Mammary microvascular endothelial cell (primary cell): ENCODE data around the gene ZNF503. TPM values are rescaled to one million over a fixed set of nuclear protein-coding genes. Genes with fewer than 3 reads are reported as not detected.

Source experiments
- total RNA-seq: library from RNA; depleted of rRNA; stranded (reverse); fragments of >200 nt; gene quantifications from 2 replicates; pipeline ENCODE4 v1.2.3, GENCODE V29; 2015

Gene ZNF503
- 2.1 and 3.9 TPM in 2 replicates for total RNA-seq

GRCh38 chr10:75401569-75402485, at the start of gene ZNF503:
ZNF503 (minus strand) TSS chr10:75401764; CDS start chr10:75401419, 345 bp downstream.

GRCh38 chr10:75431180-75432111, 29.9 kb upstream of the ZNF503 start, which contains the start of gene LRMDA:
LRMDA (plus strand) TSS chr10:75431624.

Other genes with a start within 250 kb of the ZNF503 start
- 164 and 175 TPM in 2 replicates for gene VDAC2, start 191.0 kb downstream of the ZNF503 start, total RNA-seq
- gene COMTD1, start 165.8 kb downstream of the ZNF503 start, total RNA-seq = 18.9 and 22.1 TPM in 2 replicates
- 8.8 and 13.7 TPM in 2 replicates for gene LRMDA, start 29.9 kb upstream of the ZNF503 start, total RNA-seq